RPMI7951 (cell line): ENCODE results near the gene UPP2. TPM values are rescaled to one million over a fixed set of nuclear protein-coding genes. Genes with fewer than 3 reads are reported as not detected.

Experiments
- total RNA-seq: library from RNA; depleted of rRNA; stranded (reverse); fragments of >200 nt; shearing (Covaris generic); gene quantifications from 2 replicates; pipeline ENCODE4 v1.2.3, GENCODE V29; 2014; rRNA removed

UPP2 gene
- total RNA-seq, 1 experiment from 2014 or later: not detected

Other genes starting within 250 kb of the UPP2 start
- gene ACVR1, start 225.5 kb upstream of the UPP2 start, total RNA-seq: 28.5 and 33.6 TPM in 2 replicates